Tibial nerve (tissue), 4 donors: ENCODE measurements around the gene SENP7. TPM values are rescaled to one million over a fixed set of nuclear protein-coding genes. Genes with fewer than 3 reads are reported as not detected.
"Not testable (repeated sequence)": the region's sequence is repeated elsewhere in the genome, so short reads cannot be mapped to it uniquely, and the experiment has no call there.

Experiments
- DNase-seq, 2 donors: peaks; one replicate each; pipeline ENCODE4 v3.0.0-alpha.2; 2019; ENCODE audit warnings: low spot score in 2 of 2
- H3K27ac ChIP-seq, 4 donors: fragments of 200-600 bp; sonication (generic) in 3 of 4; one replicate each; pipeline ENCODE4 v1.5.1; 2017 to 2019; ENCODE audit warnings: mild to moderate bottlenecking in 1 of 4
- H3K27me3 ChIP-seq, 2 donors: fragments of 200-600 bp; sonication (generic) in 1 of 2; one replicate each; pipeline versions ENCODE4 v1.5.1 to v1.6.0; 2017 to 2019
- H3K36me3 ChIP-seq, 3 donors: fragments of 200-600 bp; sonication (generic); one replicate each; pipeline ENCODE4 v1.5.1; 2018 to 2019
- H3K4me1 ChIP-seq, 4 donors: fragments of 200-600 bp; sonication (generic) in 3 of 4; one replicate each; pipeline ENCODE4 v1.5.1; 2017 to 2019
- H3K4me3 ChIP-seq, 4 donors: fragments of 200-600 bp; sonication (generic) in 3 of 4; one replicate each; pipeline ENCODE4 v1.5.1; 2017 to 2019; ENCODE audit warnings: mild to moderate bottlenecking in 1 of 4, moderate library complexity in 1 of 4
- H3K9me3 ChIP-seq, 4 donors: fragments of 200-600 bp; sonication (generic) in 3 of 4; one replicate each; pipeline ENCODE4 v1.5.1; 2017 to 2019
- CTCF ChIP-seq, 5 experiments: fragments of 200-600 bp in 3 of 5; fragments of 450-650 bp in 2 of 5; sonication (generic) in 3 of 5; IDR thresholded peaks; one replicate each; pipeline ENCODE4 v1.5.1; 2016 to 2019; ENCODE audit warnings: antibody characterized with exemption in 5 of 5, mild to moderate bottlenecking in 3 of 5, moderate library complexity in 2 of 5
- EP300 ChIP-seq, 2 donors: sonication (generic); formaldehyde crosslinking; IDR thresholded peaks; one replicate each; pipeline ENCODE4 v1.6.1; 2017; ENCODE audit warnings: antibody characterized with exemption in 2 of 2, mild to moderate bottlenecking in 1 of 2
- POLR2A ChIP-seq, 2 donors: fragments of 450-650 bp; IDR thresholded peaks; one replicate each; pipeline ENCODE4 v1.6.1; 2017; ENCODE audit warnings: antibody characterized with exemption in 2 of 2, mild to moderate bottlenecking in 2 of 2, moderate library complexity in 2 of 2
- WGBS, 2 donors: methylation state at CpG; one replicate each; pipeline ENCODE4 v1.1.5; 2018; 5-methylcytosine and 5-hydroxymethylcytosine counted together
- total RNA-seq, 4 donors: library from RNA; depleted of rRNA; stranded (reverse); fragments of >200 nt; gene quantifications; one replicate each; pipeline ENCODE4 v1.1.0, GENCODE V29; 2016

Gene SENP7
- total RNA-seq, 4 donors from 2014 or later: 26.1 to 40.0 (median 36.9) TPM

- Histone ChIP-seq H3K36me3 (no peaks in the 10 kb centered on the region), H3K27ac (no peak overlapping the region), H3K4me3 (no peak overlapping the region), H3K9me3 (no peaks in the 10 kb centered on the region), H3K27me3 (no peaks in the 10 kb centered on the region), H3K4me1 (no peaks in the 10 kb centered on the region)
- no peak for DNase-seq
- 71 to 87% methylated on average over 1 of the region's 1 CpG for WGBS, 2 donors
- TF ChIP-seq EP300 (IDR thresholded peaks at IDR 0.05) (no peak), POLR2A (IDR thresholded peaks at IDR 0.05) (no peak), CTCF (IDR thresholded peaks at IDR 0.05) (no peak)
Measured at GRCh38 chr3:101549473-101549872, 36.5 kb upstream of the SENP7 start.

DNA sequence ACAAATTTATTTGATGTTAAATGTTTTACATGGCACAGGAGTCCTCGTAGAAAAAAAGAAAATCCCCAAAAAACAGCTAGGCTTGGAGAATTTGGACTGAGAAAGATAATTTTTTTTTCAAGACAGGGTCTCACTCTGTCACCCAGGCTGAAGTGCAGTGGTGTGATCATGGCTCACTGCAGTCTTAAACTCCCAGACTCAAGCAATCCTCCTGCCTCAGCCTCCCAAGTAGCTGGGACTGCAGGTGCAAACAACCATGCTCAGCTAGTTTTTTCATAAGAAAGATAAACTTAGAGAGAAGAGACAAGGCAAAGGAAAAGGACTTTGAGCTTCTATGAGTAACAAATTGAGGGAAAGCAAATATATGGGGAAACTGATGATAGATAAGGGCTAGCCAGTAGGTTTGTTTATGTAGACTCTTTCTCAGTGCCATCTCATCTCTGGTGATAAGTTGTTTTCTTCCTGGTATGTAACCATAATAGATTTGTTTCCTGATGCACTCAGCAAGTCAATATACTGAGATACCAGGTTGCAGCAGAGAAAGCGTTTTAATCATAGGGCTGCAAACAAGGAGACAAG, 35.6 kb upstream of the SENP7 start:
- H3K4me3 ChIP-seq: no peak overlapping the region
- no peaks in the 10 kb centered on the region for H3K9me3 ChIP-seq
- no peak overlapping the region for H3K27ac ChIP-seq
- WGBS, 2 donors: 68 to 75% methylated on average over 2 of the region's 2 CpGs
- H3K36me3 ChIP-seq: no peaks in the 10 kb centered on the region
- DNase-seq: no peak
- H3K4me1 ChIP-seq: no peaks in the 10 kb centered on the region
- TF ChIP-seq CTCF (IDR thresholded peaks at IDR 0.05) (no peak), EP300 (IDR thresholded peaks at IDR 0.05) (no peak), POLR2A (IDR thresholded peaks at IDR 0.05) (no peak)
- H3K27me3 ChIP-seq: no peaks in the 10 kb centered on the region

DNA sequence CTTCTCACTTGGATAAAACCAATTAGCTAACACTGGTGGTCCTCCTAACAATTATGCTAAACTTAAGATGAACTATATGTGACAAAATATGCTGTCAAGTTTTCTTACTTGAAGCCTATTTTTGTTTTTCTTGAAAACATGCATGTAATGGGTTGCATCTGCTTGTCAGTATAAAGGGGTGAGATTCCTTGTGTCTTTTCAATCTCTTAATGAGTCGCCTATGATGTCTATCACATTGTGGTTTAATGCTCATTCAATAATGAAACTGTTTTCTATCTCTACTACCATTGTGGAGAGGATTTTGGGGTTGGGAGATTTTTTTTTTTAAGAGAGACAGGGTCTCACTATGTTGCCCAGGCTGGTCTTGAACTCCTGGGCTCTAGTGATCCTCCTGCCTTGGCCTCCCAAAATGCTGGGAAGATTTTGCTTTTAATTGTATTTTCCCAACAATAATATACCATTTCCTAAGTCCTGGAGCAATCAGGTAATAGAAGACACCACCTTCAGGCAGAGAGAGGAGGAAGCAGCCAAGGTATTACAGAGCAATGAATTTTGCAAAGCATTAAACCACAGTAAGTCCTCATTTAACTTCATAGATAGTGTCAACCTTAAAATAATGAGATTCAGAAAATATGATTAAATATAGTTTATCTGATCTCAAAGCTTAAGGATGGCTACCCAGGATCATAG, 31.3 kb upstream of the SENP7 start:
- 79 to 90% methylated on average over 1 of the region's 1 CpG for WGBS, 2 donors
- no peak for DNase-seq
- Histone ChIP-seq H3K9me3 (no peaks in the 10 kb centered on the region), H3K4me3 (no peak overlapping the region), H3K36me3 (no peaks in the 10 kb centered on the region), H3K27ac (no peak overlapping the region), H3K27me3 (no peaks in the 10 kb centered on the region), H3K4me1 (no peaks in the 10 kb centered on the region)
- TF ChIP-seq CTCF (IDR thresholded peaks at IDR 0.05) (no peak), EP300 (IDR thresholded peaks at IDR 0.05) (no peak), POLR2A (IDR thresholded peaks at IDR 0.05) (no peak)

DNA sequence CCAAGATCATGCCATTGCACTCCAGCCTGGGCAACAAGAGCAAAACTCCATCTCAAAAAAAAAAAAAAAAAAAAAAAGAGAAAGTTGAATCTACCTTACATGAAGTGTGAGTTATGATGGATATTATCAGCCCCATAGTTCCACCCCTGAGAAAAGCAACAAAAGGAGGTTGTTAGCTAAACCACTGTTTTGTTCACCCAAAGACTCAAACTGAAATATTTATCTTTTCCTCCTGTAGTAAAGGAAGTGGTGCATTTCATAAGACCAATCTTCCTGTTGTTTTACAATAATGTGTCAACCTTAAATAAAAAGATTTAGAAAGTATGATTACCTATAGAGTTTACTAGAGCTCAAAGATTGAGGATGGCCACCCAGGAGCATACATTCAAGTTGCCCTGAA, 29.9 kb upstream of the SENP7 start:
- no peak overlapping the region for H3K27ac ChIP-seq
- no peaks in the 10 kb centered on the region for H3K9me3 ChIP-seq
- H3K27me3 ChIP-seq: no peaks in the 10 kb centered on the region
- H3K36me3 ChIP-seq: no peaks in the 10 kb centered on the region
- H3K4me1 ChIP-seq: no peaks in the 10 kb centered on the region
- no peak overlapping the region for H3K4me3 ChIP-seq
- no peak for TF ChIP-seq EP300 (IDR thresholded peaks at IDR 0.05)
- no peak for TF ChIP-seq POLR2A (IDR thresholded peaks at IDR 0.05)
- TF ChIP-seq CTCF (IDR thresholded peaks at IDR 0.05): no peak
- no peak for DNase-seq

GRCh38 chr3:101536955-101537354, 23.9 kb upstream of the SENP7 start:
- not testable (repeated sequence) for H3K9me3 ChIP-seq, H3K27ac ChIP-seq, H3K4me1 ChIP-seq, DNase-seq, H3K36me3 ChIP-seq, H3K27me3 ChIP-seq, H3K4me3 ChIP-seq
- 83% methylated on average over 1 of the region's 1 CpG for whole genome bisulfite sequencing, 2 donors
